ENCODE results near the gene NOCT. TPM values are rescaled to one million over a fixed set of nuclear protein-coding genes. Genes with fewer than 3 reads are reported as not detected.

Gene NOCT
- total and polyA plus RNA-seq, 2 of the 4 experiments (the other 2 are of a cell fraction): 5.5 to 41.4 TPM

DNA sequence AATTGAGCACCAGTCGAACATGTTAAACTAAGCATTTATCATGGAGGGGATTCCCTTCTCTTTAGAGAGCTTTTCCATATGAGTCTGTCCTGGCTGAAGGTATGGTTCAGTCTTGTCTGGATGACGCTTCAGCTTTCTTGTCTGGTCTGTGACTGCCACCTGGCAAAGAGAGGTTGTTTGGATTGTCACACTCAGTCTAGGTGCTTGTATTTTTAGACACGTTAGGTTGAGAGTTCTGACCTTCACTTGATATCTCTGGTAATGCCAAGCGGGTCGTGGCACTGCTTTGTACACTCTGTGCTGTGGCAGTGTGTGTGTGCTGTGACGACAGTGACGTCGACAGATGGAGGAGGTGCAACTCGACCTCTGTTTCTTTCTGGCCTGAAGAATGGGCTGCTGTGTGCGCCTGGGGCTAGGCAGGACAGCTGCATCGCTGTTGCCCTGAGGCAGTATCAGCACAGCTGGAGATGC, 12.6 kb downstream of the NOCT start:
- H3K9me3 ChIP-seq (ENCODE audit: control insufficient read depth, insufficient read depth, low read length): no peaks in the 10 kb centered on the region
- H2AK9ac ChIP-seq (replicated peaks; ENCODE audit: low read depth, low read length, poor library complexity): no peak overlapping the region
- peak overlapping the region; percentile 22 for H3K23ac ChIP-seq (ENCODE audit: low read depth, low read length)
- peak overlapping the region; percentile 20; the same call in 1 of the 2 replicates for H2AK5ac ChIP-seq (ENCODE audit: low read depth, low read length)
- peaks cover 7% of the 10 kb centered on the region; the same call in 1 of the 2 replicates for H3K9me1 ChIP-seq (ENCODE audit: insufficient read depth, low read length)
- peak overlapping the region; percentile 16 for H3K14ac ChIP-seq (replicated peaks; ENCODE audit: low read depth, low read length)
- WGBS, 2 experiments (ENCODE audit: extremely low coverage in 2 of 2, insufficient read length in 1 of 2): no CpG with 5 or more reads among the region's 11 CpGs
- H2BK20ac ChIP-seq (ENCODE audit: low read depth, low read length): no peak overlapping the region
- no peak overlapping the region for H3K4me3 ChIP-seq (ENCODE audit: insufficient read depth, low read depth, low read length)
- no peak for TF ChIP-seq CEBPB (IDR thresholded peaks at IDR 0.05; ENCODE audit: low read depth, low read length)
- no peak for TF ChIP-seq FOS (IDR thresholded peaks at IDR 0.05; ENCODE audit: low read depth, low read length)
- TF ChIP-seq, protein P1, sequence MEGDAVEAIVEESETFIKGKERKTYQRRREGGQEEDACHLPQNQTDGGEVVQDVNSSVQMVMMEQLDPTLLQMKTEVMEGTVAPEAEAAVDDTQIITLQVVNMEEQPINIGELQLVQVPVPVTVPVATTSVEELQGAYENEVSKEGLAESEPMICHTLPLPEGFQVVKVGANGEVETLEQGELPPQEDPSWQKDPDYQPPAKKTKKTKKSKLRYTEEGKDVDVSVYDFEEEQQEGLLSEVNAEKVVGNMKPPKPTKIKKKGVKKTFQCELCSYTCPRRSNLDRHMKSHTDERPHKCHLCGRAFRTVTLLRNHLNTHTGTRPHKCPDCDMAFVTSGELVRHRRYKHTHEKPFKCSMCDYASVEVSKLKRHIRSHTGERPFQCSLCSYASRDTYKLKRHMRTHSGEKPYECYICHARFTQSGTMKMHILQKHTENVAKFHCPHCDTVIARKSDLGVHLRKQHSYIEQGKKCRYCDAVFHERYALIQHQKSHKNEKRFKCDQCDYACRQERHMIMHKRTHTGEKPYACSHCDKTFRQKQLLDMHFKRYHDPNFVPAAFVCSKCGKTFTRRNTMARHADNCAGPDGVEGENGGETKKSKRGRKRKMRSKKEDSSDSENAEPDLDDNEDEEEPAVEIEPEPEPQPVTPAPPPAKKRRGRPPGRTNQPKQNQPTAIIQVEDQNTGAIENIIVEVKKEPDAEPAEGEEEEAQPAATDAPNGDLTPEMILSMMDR (conservative IDR thresholded peaks at IDR 0.05; ENCODE audit: low read depth, low read length): no peak
- TF ChIP-seq RCOR1 (IDR thresholded peaks at IDR 0.05; ENCODE audit: insufficient replicate concordance, low read length): no peak
- no peak for TF ChIP-seq MAFK (IDR thresholded peaks at IDR 0.05; ENCODE audit: low read depth, low read length)
- no peak for TF ChIP-seq RAD21 (IDR thresholded peaks at IDR 0.05; ENCODE audit: low read length)
- TF ChIP-seq SMC3 (IDR thresholded peaks at IDR 0.05; ENCODE audit: low read depth, low read length): no peak
- TF ChIP-seq MAZ (IDR thresholded peaks at IDR 0.05; ENCODE audit: borderline replicate concordance, low read depth, low read length): no peak
- no peak for TF ChIP-seq MXI1 (IDR thresholded peaks at IDR 0.05; ENCODE audit: borderline replicate concordance, low read depth, low read length)
- TF ChIP-seq BHLHE40 (IDR thresholded peaks at IDR 0.05; ENCODE audit: low read depth, low read length): no peak
- no peak for TF ChIP-seq RFX5 (IDR thresholded peaks at IDR 0.05; ENCODE audit: low read depth, low read length)
- no peak for TF ChIP-seq NFE2L2 (IDR thresholded peaks at IDR 0.05; ENCODE audit: low read depth, low read length)
- TF ChIP-seq, protein P2, sequence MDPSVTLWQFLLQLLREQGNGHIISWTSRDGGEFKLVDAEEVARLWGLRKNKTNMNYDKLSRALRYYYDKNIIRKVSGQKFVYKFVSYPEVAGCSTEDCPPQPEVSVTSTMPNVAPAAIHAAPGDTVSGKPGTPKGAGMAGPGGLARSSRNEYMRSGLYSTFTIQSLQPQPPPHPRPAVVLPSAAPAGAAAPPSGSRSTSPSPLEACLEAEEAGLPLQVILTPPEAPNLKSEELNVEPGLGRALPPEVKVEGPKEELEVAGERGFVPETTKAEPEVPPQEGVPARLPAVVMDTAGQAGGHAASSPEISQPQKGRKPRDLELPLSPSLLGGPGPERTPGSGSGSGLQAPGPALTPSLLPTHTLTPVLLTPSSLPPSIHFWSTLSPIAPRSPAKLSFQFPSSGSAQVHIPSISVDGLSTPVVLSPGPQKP (IDR thresholded peaks at IDR 0.05; ENCODE audit: borderline replicate concordance, low read depth, low read length): no peak
- TF ChIP-seq, protein P3, sequence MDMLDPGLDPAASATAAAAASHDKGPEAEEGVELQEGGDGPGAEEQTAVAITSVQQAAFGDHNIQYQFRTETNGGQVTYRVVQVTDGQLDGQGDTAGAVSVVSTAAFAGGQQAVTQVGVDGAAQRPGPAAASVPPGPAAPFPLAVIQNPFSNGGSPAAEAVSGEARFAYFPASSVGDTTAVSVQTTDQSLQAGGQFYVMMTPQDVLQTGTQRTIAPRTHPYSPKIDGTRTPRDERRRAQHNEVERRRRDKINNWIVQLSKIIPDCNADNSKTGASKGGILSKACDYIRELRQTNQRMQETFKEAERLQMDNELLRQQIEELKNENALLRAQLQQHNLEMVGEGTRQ (IDR thresholded peaks at IDR 0.05; ENCODE audit: low read depth, low read length): no peak
- TF ChIP-seq POLR2A (IDR thresholded peaks at IDR 0.05; ENCODE audit: low read depth, low read length): no peak
- TF ChIP-seq CHD1 (IDR thresholded peaks at IDR 0.05; ENCODE audit: low read depth, low read length): no peak
- H3K56ac ChIP-seq (ENCODE audit: extremely low read depth, insufficient read depth, low read length): no peak overlapping the region
- 0 out of 2 replicates have a peak, but pooled peaks cover 2% of the 10 kb centered on the region for H3K36me3 ChIP-seq (ENCODE audit: control insufficient read depth, insufficient read depth, low read length)
- H3K4me2 ChIP-seq (ENCODE audit: low read depth, low read length): no peak overlapping the region
- H3K27ac ChIP-seq (ENCODE audit: insufficient read depth, low read length): no peak overlapping the region
- H3K27me3 ChIP-seq (ENCODE audit: control insufficient read depth, insufficient read depth, low read length): no peaks in the 10 kb centered on the region
- no peak overlapping the region for H4K91ac ChIP-seq (ENCODE audit: insufficient read depth, low read depth, low read length)
- H4K5ac ChIP-seq (ENCODE audit: low read depth, low read length): peak overlapping the region; percentile 69
- CTCF ChIA-PET: interaction anchor here (0.6 to 1.1 kb wide), 2 partner anchors 10 to 72 kb away, joined by 3 read pairs; no protein-coding TSS in a partner anchor
- peak overlapping the region; percentile 52 for H3K4ac ChIP-seq (ENCODE audit: low read depth, low read length)
- H4K8ac ChIP-seq (ENCODE audit: low read depth in 2 of 2, low read length in 2 of 2): peak overlapping the region in 1 of 2 experiments; percentile 47; a peak in 1 of 4 replicates
- in situ Hi-C loops (cut with MboI; ENCODE audit: low sequenced_read_pairs) (no loop called here), dilution Hi-C loops (cut with HindIII; ENCODE audit: low sequenced_read_pairs, unreplicated experiment) (no loop called here), intact Hi-C loops (cut with micrococcal nuclease) (no loop called here)
- peaks cover 9 to 69% of the 10 kb centered on the region in 2 experiments for H3K79me1 ChIP-seq (ENCODE audit: low read depth in 1 of 2, low read length in 2 of 2)
- H2AFZ ChIP-seq (replicated peaks; ENCODE audit: low read length, poor library complexity): peak overlapping the region; percentile 48
- DNase-seq (no peak), ATAC-seq (ENCODE audit: low read depth) (peak; percentile 5; the same call in 1 of the 2 replicates)
- H3K18ac ChIP-seq (ENCODE audit: low read depth, low read length): no peak overlapping the region
- H2BK120ac ChIP-seq (ENCODE audit: low read depth, low read length): no peak overlapping the region
- H3K4me1 ChIP-seq (ENCODE audit: control insufficient read depth, insufficient read depth, low read length): peaks cover 12% of the 10 kb centered on the region
- POLR2A ChIA-PET (ENCODE audit: unreplicated experiment): no interaction called here
- H2BK5ac ChIP-seq (ENCODE audit: low read depth, low read length, poor library complexity, severe bottlenecking): no peak overlapping the region
- no peak overlapping the region for H2BK15ac ChIP-seq (ENCODE audit: low read depth, low read length)
- H4K20me1 ChIP-seq (ENCODE audit: insufficient read depth, low read length): peaks cover 81% of the 10 kb centered on the region
- BruUV-seq (replicated peaks): no TSS peak
- H3K9ac ChIP-seq (ENCODE audit: low read depth, low read length): no peak overlapping the region
